ENCODE results near the gene PRKCA.

Gene PRKCA

GRCh38 chr17:66634193-66634592 lies 331.8 kb downstream of the PRKCA start:
- DNase-seq, result no peak

GRCh38 chr17:66635386-66636045 lies 333.1 kb downstream of the PRKCA start:
- DNase-seq, result no peak

GRCh38 chr17:66636111-66636510 lies 333.7 kb downstream of the PRKCA start:
- DNase-seq, result no peak

- no peak for DNase-seq
Observed at GRCh38 chr17:66637491-66637890, 335.1 kb downstream of the PRKCA start.

GRCh38 chr17:66638707-66639479 lies 336.5 kb downstream of the PRKCA start:
- no peak for DNase-seq

GRCh38 chr17:66643815-66644710 lies 341.6 kb downstream of the PRKCA start:
- DNase-seq, result no peak

- DNase-seq, result no peak
Observed at GRCh38 chr17:66645259-66645658, 342.8 kb downstream of the PRKCA start.

GRCh38 chr17:66647391-66647983 lies 345.1 kb downstream of the PRKCA start:
- no peak for DNase-seq

GRCh38 chr17:66649818-66650543 lies 347.6 kb downstream of the PRKCA start:
- DNase-seq, result no peak

- DNase-seq, result no peak
Observed at GRCh38 chr17:66650544-66650877, 348.1 kb downstream of the PRKCA start.

- no peak for DNase-seq
Observed at GRCh38 chr17:66652840-66653507, 350.6 kb downstream of the PRKCA start.

GRCh38 chr17:66654106-66654740 lies 351.8 kb downstream of the PRKCA start:
- no peak for DNase-seq

- DNase-seq, result no peak
Observed at GRCh38 chr17:66654764-66655163, 352.4 kb downstream of the PRKCA start.

GRCh38 chr17:66655461-66655860 lies 353.0 kb downstream of the PRKCA start:
- no peak for DNase-seq

GRCh38 chr17:66655861-66656260 lies 353.4 kb downstream of the PRKCA start:
- DNase-seq, result no peak

GRCh38 chr17:66661411-66662256 lies 359.2 kb downstream of the PRKCA start:
- DNase-seq, result no peak

- no peak for DNase-seq
Observed at GRCh38 chr17:66662496-66662895, 360.1 kb downstream of the PRKCA start.

- no peak for DNase-seq
Observed at GRCh38 chr17:66663041-66663606, 360.7 kb downstream of the PRKCA start.

- no peak for DNase-seq
Observed at GRCh38 chr17:66664336-66664735, 361.9 kb downstream of the PRKCA start.

GRCh38 chr17:66665194-66665593 lies 362.8 kb downstream of the PRKCA start:
- DNase-seq, result no peak

All from GDM1 (cell line).